OCI-LY3 (cell line): Measurements from ENCODE around the gene EBP.

Source experiments
- H2AFZ ChIP-seq: fragments of 200-600, 300-600 bp; shearing (Covaris generic); 2 replicates; pipeline ENCODE4 v1.6.0; 2014; ENCODE audit warnings: antibody characterized with exemption, low read depth, low read length
- H3K27ac ChIP-seq: fragments of 200-600, 300-600 bp; sonication (generic); 2 replicates; pipeline ENCODE4 v1.5.1; 2014; ENCODE audit warnings: mild to moderate bottlenecking, low read length, moderate library complexity, mixed read lengths
- H3K27me3 ChIP-seq: fragments of 200-600, 300-600 bp; sonication (generic); 2 replicates; pipeline ENCODE4 v1.6.1; 2014; ENCODE audit warnings: low read depth, low read length, mixed read lengths
- H3K36me3 ChIP-seq: fragments of 200-600, 300-600 bp; sonication (generic); replicated peaks from 2 replicates; pipeline ENCODE3; 2014; ENCODE audit warnings: low read depth, low read length, mixed read lengths
- H3K4me1 ChIP-seq: fragments of 300-600, 200-600 bp; sonication (generic); 2 replicates; pipeline ENCODE4 v1.6.1; 2014; ENCODE audit warnings: low read length, mixed read lengths
- H3K4me2 ChIP-seq: fragments of 200-600, 300-600 bp; sonication (generic); 2 replicates; pipeline ENCODE4 v1.6.1; 2014; ENCODE audit warnings: low read length, mixed read lengths
- H3K4me3 ChIP-seq: fragments of 300-600, 200-600 bp; sonication (generic); 2 replicates; pipeline ENCODE4 v1.5.1; 2014; ENCODE audit warnings: antibody characterized with exemption, mild to moderate bottlenecking, low read length, moderate library complexity
- H3K79me2 ChIP-seq: fragments of 300-600, 200-600 bp; shearing (Covaris generic); 2 replicates; pipeline ENCODE4 v1.6.1; 2014; ENCODE audit warnings: mild to moderate bottlenecking, low read length, mixed read lengths
- H3K9ac ChIP-seq: fragments of 300-600, 200-600 bp; shearing (Covaris generic); 2 replicates; pipeline ENCODE4 v1.6.0; 2014; ENCODE audit warnings: mild to moderate bottlenecking, low read length, moderate library complexity
- H3K9me3 ChIP-seq: fragments of 200-600, 300-600 bp; shearing (Covaris generic); 2 replicates; pipeline ENCODE4 v1.6.1; 2014; ENCODE audit warnings: low read length, mixed read lengths; ENCODE audit not compliant: insufficient read depth
- H4K20me1 ChIP-seq: fragments of 200-600, 300-600 bp; sonication (generic); 2 replicates; pipeline ENCODE4 v1.6.1; 2016; ENCODE audit warnings: low read length, mixed read lengths; ENCODE audit not compliant: insufficient read depth
- CTCF ChIP-seq: fragments of 200-600, 300-600 bp; sonication (generic); IDR thresholded peaks from 2 replicates; pipeline ENCODE4 v1.5.1; 2014; ENCODE audit warnings: antibody characterized with exemption, low read length, low read depth
- EZH2phosphoT487 ChIP-seq: fragments of 200-600 bp; shearing (Covaris generic); IDR thresholded peaks from 2 replicates; pipeline ENCODE4 v1.6.1; 2018; ENCODE audit warnings: antibody characterized with exemption, mixed run types, low read depth

Gene EBP

GRCh38 chrX:48512371-48512935, 9.2 kb upstream of the EBP start:
- H4K20me1 ChIP-seq: no peaks in the 10 kb centered on the region
- H2AFZ ChIP-seq: no peak overlapping the region
- H3K36me3 ChIP-seq: no peaks in the 10 kb centered on the region
- H3K4me2 ChIP-seq: no peak overlapping the region
- H3K4me3 ChIP-seq: no peak overlapping the region
- H3K27ac ChIP-seq: no peak overlapping the region
- no peaks in the 10 kb centered on the region for H3K27me3 ChIP-seq
- H3K79me2 ChIP-seq: no peaks in the 10 kb centered on the region
- H3K9ac ChIP-seq: no peak overlapping the region
- TF ChIP-seq EZH2phosphoT487: no peak
- no peak for TF ChIP-seq CTCF
- H3K4me1 ChIP-seq: peaks cover 5% of the 10 kb centered on the region; the same call in 1 of the 2 replicates
- no peaks in the 10 kb centered on the region for H3K9me3 ChIP-seq

GRCh38 chrX:48513670-48514069, 7.9 kb upstream of the EBP start:
- no peaks in the 10 kb centered on the region for H3K36me3 ChIP-seq
- H4K20me1 ChIP-seq: no peaks in the 10 kb centered on the region
- no peak overlapping the region for H3K4me2 ChIP-seq
- H3K79me2 ChIP-seq: no peaks in the 10 kb centered on the region
- peaks cover 5% of the 10 kb centered on the region; the same call in 1 of the 2 replicates for H3K4me1 ChIP-seq
- no peaks in the 10 kb centered on the region for H3K9me3 ChIP-seq
- no peak overlapping the region for H2AFZ ChIP-seq
- no peak for TF ChIP-seq CTCF
- TF ChIP-seq EZH2phosphoT487: no peak
- no peak overlapping the region for H3K27ac ChIP-seq
- H3K27me3 ChIP-seq: no peaks in the 10 kb centered on the region
- H3K4me3 ChIP-seq: no peak overlapping the region
- no peak overlapping the region for H3K9ac ChIP-seq

- Histone ChIP-seq H3K4me2 (no peak overlapping the region), H3K27me3 (no peaks in the 10 kb centered on the region), H3K36me3 (no peaks in the 10 kb centered on the region), H3K9me3 (no peaks in the 10 kb centered on the region), H3K27ac (no peak overlapping the region), H3K9ac (no peak overlapping the region), H3K79me2 (no peaks in the 10 kb centered on the region), H4K20me1 (no peaks in the 10 kb centered on the region), H3K4me3 (no peak overlapping the region), H3K4me1 (peaks cover 5% of the 10 kb centered on the region; the same call in 1 of the 2 replicates), H2AFZ (no peak overlapping the region)
- TF ChIP-seq EZH2phosphoT487: no peak
- no peak for TF ChIP-seq CTCF
Measured at GRCh38 chrX:48514126-48514806, 7.3 kb upstream of the EBP start.

- Histone ChIP-seq H3K4me2 (no peak overlapping the region), H3K4me3 (no peak overlapping the region), H3K27ac (no peak overlapping the region), H4K20me1 (no peaks in the 10 kb centered on the region), H3K36me3 (no peaks in the 10 kb centered on the region), H3K27me3 (no peaks in the 10 kb centered on the region), H2AFZ (no peak overlapping the region), H3K4me1 (no peaks in the 10 kb centered on the region), H3K79me2 (no peaks in the 10 kb centered on the region), H3K9me3 (no peaks in the 10 kb centered on the region), H3K9ac (no peak overlapping the region)
- TF ChIP-seq EZH2phosphoT487 (no peak), CTCF (no peak)
Measured at GRCh38 chrX:48514868-48515460, 6.6 kb upstream of the EBP start.
